Cardiac septum (tissue), 1 donor: ENCODE measurements around the gene BCAR3. TPM values are rescaled to one million over a fixed set of nuclear protein-coding genes. Genes with fewer than 3 reads are reported as not detected.

Source experiments
- DNase-seq: peaks from one replicate; pipeline ENCODE4 v3.0.0-alpha.2; 2020; ENCODE audit warnings: low spot score
- intact Hi-C: fragments of 100-400 bp; cut with DNase I; formaldehyde crosslinking; loops from one replicate; pipeline ENCODE4 v1.14.0; 2022
- long read RNA-seq: library from polyadenylated mRNA; unstranded; transcript quantifications from one replicate; pipeline ENCODE4 v2.0.0, GENCODE V29; 2021
- total RNA-seq: library from RNA; stranded (reverse); fragmentation: NEBNext Ultra II Directional; extraction: Animal tissue kit (Norgen Biotek cat#: 25700); gene quantifications from one replicate; pipeline ENCODE4 v1.2.1, GENCODE V29; 2021
- donor health status: DM: no; HTN: no; CAD: no.

The BCAR3 gene
- total RNA-seq, result 6.9 TPM
- long read RNA-seq, partial matches to known transcripts, result 6 of 16 reads
- long read RNA-seq, other reads (novel, unspliced or antisense), result 8 of 16 reads

- intact Hi-C loops, result loop anchor here (2.0 to 5.0 kb wide), 2 partner anchors 53 to 131 kb away; no protein-coding TSS in a partner anchor
These were observed at the start of gene BCAR3 for GRCh38 chr1:93681101-93681988. BCAR3 (minus strand) TSS chr1:93681837; CDS start chr1:93674930, 6,907 bp downstream.

GRCh38 chr1:93730621-93731020 is 49.0 kb upstream of the BCAR3 start:
- DNase-seq, result no peak
- intact Hi-C loops, result no loop called here

More at GRCh38 chr1:93681101-93681988, at the start of gene BCAR3:
- DNase-seq, result peak; percentile 83

GRCh38 chr1:93729906-93730305 is 48.3 kb upstream of the BCAR3 start:
- no peak for DNase-seq
- intact Hi-C loops, result no loop called here

GRCh38 chr1:93729502-93729901 is 47.9 kb upstream of the BCAR3 start:
- no peak for DNase-seq

GRCh38 chr1:93728480-93729131 is 47.0 kb upstream of the BCAR3 start:
- intact Hi-C loops, result no loop called here
- no peak for DNase-seq

More at GRCh38 chr1:93729502-93729901, 47.9 kb upstream of the BCAR3 start:
- intact Hi-C loops, result no loop called here

GRCh38 chr1:93723733-93724270 is 42.2 kb upstream of the BCAR3 start:
- DNase-seq, result no peak
- intact Hi-C loops, result loop anchor here (2.0 to 5.0 kb wide), 3 partner anchors 27 to 88 kb away; no protein-coding TSS in a partner anchor

GRCh38 chr1:93723110-93723509 is 41.5 kb upstream of the BCAR3 start:
- intact Hi-C loops, result loop anchor here (2.0 to 5.0 kb wide), 3 partner anchors 28 to 89 kb away; no protein-coding TSS in a partner anchor
- DNase-seq, result peak; percentile 85

- peak; percentile 80 for DNase-seq
- intact Hi-C loops, result loop anchor here (2.0 to 5.0 kb wide), 3 partner anchors 28 to 90 kb away; no protein-coding TSS in a partner anchor
These were observed 40.7 kb upstream of the BCAR3 start for GRCh38 chr1:93722081-93723031.

GRCh38 chr1:93720956-93721626 is 39.5 kb upstream of the BCAR3 start:
- no peak for DNase-seq
- intact Hi-C loops, result loop anchor here (5.0 kb wide), 2 partner anchors 54 to 91 kb away; no protein-coding TSS in a partner anchor

- DNase-seq, result no peak
- intact Hi-C loops, result no loop called here
These were observed 36.0 kb upstream of the BCAR3 start for GRCh38 chr1:93717640-93718039.

GRCh38 chr1:93716941-93717368 is 35.3 kb upstream of the BCAR3 start:
- DNase-seq, result no peak
- intact Hi-C loops, result no loop called here

GRCh38 chr1:93716163-93716562 is 34.5 kb upstream of the BCAR3 start:
- intact Hi-C loops, result no loop called here
- DNase-seq, result no peak

GRCh38 chr1:93715529-93716126 is 34.0 kb upstream of the BCAR3 start:
- intact Hi-C loops, result no loop called here
- peak; percentile 78 for DNase-seq

GRCh38 chr1:93714356-93714755 is 32.7 kb upstream of the BCAR3 start:
- DNase-seq, result no peak

GRCh38 chr1:93713341-93713740 is 31.7 kb upstream of the BCAR3 start:
- intact Hi-C loops, result no loop called here
- DNase-seq, result no peak

More at GRCh38 chr1:93714356-93714755, 32.7 kb upstream of the BCAR3 start:
- intact Hi-C loops, result no loop called here

- DNase-seq, result no peak
- intact Hi-C loops, result no loop called here
These were observed 31.1 kb upstream of the BCAR3 start for GRCh38 chr1:93712741-93713140.

GRCh38 chr1:93710499-93711453 is 29.1 kb upstream of the BCAR3 start:
- intact Hi-C loops, result no loop called here
- peak; percentile 10 for DNase-seq
